ENCODE results near the gene ZC2HC1C. TPM values are rescaled to one million over a fixed set of nuclear protein-coding genes. Genes with fewer than 3 reads are reported as not detected.

Gene ZC2HC1C
- polyA plus RNA-seq, 1 donor (not counting 4 experiments of a cell fraction or from before 2014, with no cell fraction given), result 0.68 TPM

GRCh38 chr14:75053396-75054291 is 15.8 kb upstream of the ZC2HC1C start:
- H3K4me2 ChIP-seq (ENCODE audit: control insufficient read depth, extremely low read depth, insufficient read depth, low read depth, low read length), result no peak overlapping the region
- dilution Hi-C loops (cut with MboI; ENCODE audit: extremely low pct_ligation_motif_present, low sequenced_read_pairs), result no loop called here

GRCh38 chr14:75054421-75054820 is 15.0 kb upstream of the ZC2HC1C start:
- no peak overlapping the region for H3K4me3 ChIP-seq (ENCODE audit: control insufficient read depth in 2 of 3, extremely low read depth in 1 of 3, insufficient read depth in 2 of 3, low read depth in 1 of 3, low read length in 3 of 3)
- DNase-seq (ENCODE audit: low read depth, low spot score) (no peak), FAIRE-seq (no peak)
- no peaks in the 10 kb centered on the region for H3K9me3 ChIP-seq (ENCODE audit: control insufficient read depth, low read depth, low read length)
- peaks cover under 1 to 3% of the 10 kb centered on the region in 2 experiments for H3K36me3 ChIP-seq (ENCODE audit: control insufficient read depth in 2 of 2, extremely low read depth in 1 of 2, insufficient read depth in 2 of 2, low read length in 2 of 2)
- peaks cover 23% of the 10 kb centered on the region for H3K4me1 ChIP-seq (ENCODE audit: control insufficient read depth, extremely low read depth, insufficient read depth, low read length)
- no peaks in the 10 kb centered on the region for H3K27me3 ChIP-seq (ENCODE audit: control insufficient read depth, extremely low read depth, insufficient read depth, low read length)
- no peaks in the 10 kb centered on the region for H3K9me1 ChIP-seq (ENCODE audit: control insufficient read depth, extremely low read depth, insufficient read depth, low read length)
- peaks cover 2% of the 10 kb centered on the region for H3K79me2 ChIP-seq (ENCODE audit: control insufficient read depth, insufficient read depth, low read length)
- dilution Hi-C loops (cut with MboI; ENCODE audit: extremely low pct_ligation_motif_present, low sequenced_read_pairs), result no loop called here
- TF ChIP-seq EZH2 (IDR thresholded peaks at IDR 0.05; ENCODE audit: low read length) (no peak), CTCF (optimal IDR thresholded peaks at IDR 0.05 in 1 of 3, IDR thresholded peaks at IDR 0.05 in 1 of 3, conservative IDR thresholded peaks at IDR 0.05 in 1 of 3; ENCODE audit: extremely low read depth in 1 of 3, insufficient read depth in 2 of 3, low read length in 3 of 3) (no peak)
- H3K9ac ChIP-seq (ENCODE audit: control insufficient read depth, extremely low read depth, insufficient read depth, low read length), result no peak overlapping the region
- H2AFZ ChIP-seq (ENCODE audit: control insufficient read depth, low read length), result no peak overlapping the region
- H3K4me2 ChIP-seq (ENCODE audit: control insufficient read depth, extremely low read depth, insufficient read depth, low read depth, low read length), result no peak overlapping the region
- no peaks in the 10 kb centered on the region for H4K20me1 ChIP-seq (ENCODE audit: control insufficient read depth, extremely low read depth, insufficient read depth, low read length)
- H3K27ac ChIP-seq (ENCODE audit: control insufficient read depth, insufficient read depth, low read length), result no peak overlapping the region

More at GRCh38 chr14:75053396-75054291, 15.8 kb upstream of the ZC2HC1C start:
- DNase-seq (ENCODE audit: low read depth, low spot score) (no peak), FAIRE-seq (no peak)
- Histone ChIP-seq H4K20me1 (ENCODE audit: control insufficient read depth, extremely low read depth, insufficient read depth, low read length) (no peaks in the 10 kb centered on the region), H3K79me2 (ENCODE audit: control insufficient read depth, insufficient read depth, low read length) (peaks cover 3% of the 10 kb centered on the region), H3K9me3 (ENCODE audit: control insufficient read depth, low read depth, low read length) (no peaks in the 10 kb centered on the region), H3K9ac (ENCODE audit: control insufficient read depth, extremely low read depth, insufficient read depth, low read length) (no peak overlapping the region), H3K36me3 (ENCODE audit: control insufficient read depth in 2 of 2, extremely low read depth in 1 of 2, insufficient read depth in 2 of 2, low read length in 2 of 2) (peaks cover 3 to 8% of the 10 kb centered on the region in 2 experiments), H3K27ac (ENCODE audit: control insufficient read depth, insufficient read depth, low read length) (no peak overlapping the region), H2AFZ (ENCODE audit: control insufficient read depth, low read length) (no peak overlapping the region), H3K4me1 (ENCODE audit: control insufficient read depth, extremely low read depth, insufficient read depth, low read length) (peaks cover 20% of the 10 kb centered on the region), H3K4me3 (ENCODE audit: control insufficient read depth in 2 of 3, extremely low read depth in 1 of 3, insufficient read depth in 2 of 3, low read depth in 1 of 3, low read length in 3 of 3) (no peak overlapping the region), H3K9me1 (ENCODE audit: control insufficient read depth, extremely low read depth, insufficient read depth, low read length) (no peaks in the 10 kb centered on the region), H3K27me3 (ENCODE audit: control insufficient read depth, extremely low read depth, insufficient read depth, low read length) (no peaks in the 10 kb centered on the region)
- TF ChIP-seq EZH2 (IDR thresholded peaks at IDR 0.05; ENCODE audit: low read length) (no peak), CTCF (optimal IDR thresholded peaks at IDR 0.05 in 1 of 3, IDR thresholded peaks at IDR 0.05 in 1 of 3, conservative IDR thresholded peaks at IDR 0.05 in 1 of 3; ENCODE audit: extremely low read depth in 1 of 3, insufficient read depth in 2 of 3, low read length in 3 of 3) (no peak)
